Breast epithelium (tissue), 3 donors: ENCODE data around the gene HIVEP3.

ENCODE experiments used
- POLR2AphosphoS5 ChIP-seq, 3 donors: sonication (generic); formaldehyde crosslinking; IDR thresholded peaks; one replicate each; pipeline ENCODE4 v1.6.1; 2017; ENCODE audit warnings: antibody characterized with exemption in 3 of 3
- TF ChIP-seq, protein P1 (sequence below), 3 donors: fragments of 450-650 bp; IDR thresholded peaks; one replicate each; pipeline ENCODE4 v1.5.1; 2016 to 2017; ENCODE audit warnings: antibody characterized with exemption in 3 of 3, mild to moderate bottlenecking in 3 of 3, moderate library complexity in 3 of 3

DNA sequence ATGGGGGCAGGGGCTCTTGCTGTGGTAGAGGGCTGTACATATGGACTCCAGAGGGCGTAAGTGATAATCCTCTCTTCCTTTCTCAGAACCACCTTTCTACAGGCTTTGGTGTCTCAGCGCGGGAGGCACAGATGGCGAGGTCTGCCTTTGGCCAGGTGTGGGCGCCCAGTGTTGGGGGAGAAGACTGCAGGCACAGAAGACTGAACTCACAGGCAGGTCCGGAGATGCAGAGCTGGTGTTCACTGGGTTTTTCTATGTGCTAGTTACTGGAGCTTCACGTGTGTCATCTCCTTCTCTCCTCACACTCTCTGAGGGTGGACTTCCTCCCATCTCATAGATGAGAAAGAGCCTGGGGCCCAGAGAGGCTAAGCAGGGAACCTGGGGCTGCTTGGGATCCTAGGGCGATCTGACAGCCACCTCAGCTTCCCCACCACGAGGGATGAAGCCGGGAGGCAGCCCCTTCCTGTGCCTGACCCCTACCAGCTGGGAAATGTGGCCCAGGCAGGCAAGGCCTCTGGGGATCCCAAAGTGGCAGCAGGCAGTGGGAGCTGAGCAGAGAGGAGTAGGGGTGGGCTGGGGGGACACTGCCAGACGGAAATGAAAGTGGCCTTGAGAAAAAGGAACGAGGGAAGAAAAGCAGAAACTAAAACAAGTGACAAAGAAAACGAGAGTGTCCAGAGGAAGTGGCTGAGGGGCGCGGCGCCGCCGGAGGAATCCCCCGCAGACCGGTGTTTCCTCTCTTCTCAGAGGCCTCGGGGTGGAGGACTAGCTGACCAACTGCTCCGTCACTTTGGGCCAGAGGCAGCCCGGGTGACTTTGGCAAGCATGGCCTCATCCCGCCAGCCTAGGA lies 191.6 kb downstream of the HIVEP3 start:
- TF ChIP-seq, protein P1, sequence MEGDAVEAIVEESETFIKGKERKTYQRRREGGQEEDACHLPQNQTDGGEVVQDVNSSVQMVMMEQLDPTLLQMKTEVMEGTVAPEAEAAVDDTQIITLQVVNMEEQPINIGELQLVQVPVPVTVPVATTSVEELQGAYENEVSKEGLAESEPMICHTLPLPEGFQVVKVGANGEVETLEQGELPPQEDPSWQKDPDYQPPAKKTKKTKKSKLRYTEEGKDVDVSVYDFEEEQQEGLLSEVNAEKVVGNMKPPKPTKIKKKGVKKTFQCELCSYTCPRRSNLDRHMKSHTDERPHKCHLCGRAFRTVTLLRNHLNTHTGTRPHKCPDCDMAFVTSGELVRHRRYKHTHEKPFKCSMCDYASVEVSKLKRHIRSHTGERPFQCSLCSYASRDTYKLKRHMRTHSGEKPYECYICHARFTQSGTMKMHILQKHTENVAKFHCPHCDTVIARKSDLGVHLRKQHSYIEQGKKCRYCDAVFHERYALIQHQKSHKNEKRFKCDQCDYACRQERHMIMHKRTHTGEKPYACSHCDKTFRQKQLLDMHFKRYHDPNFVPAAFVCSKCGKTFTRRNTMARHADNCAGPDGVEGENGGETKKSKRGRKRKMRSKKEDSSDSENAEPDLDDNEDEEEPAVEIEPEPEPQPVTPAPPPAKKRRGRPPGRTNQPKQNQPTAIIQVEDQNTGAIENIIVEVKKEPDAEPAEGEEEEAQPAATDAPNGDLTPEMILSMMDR (IDR thresholded peaks at IDR 0.05): no peak
- TF ChIP-seq POLR2AphosphoS5 (IDR thresholded peaks at IDR 0.05): no peak
